Measurements from ENCODE around the gene CCDC183. TPM values are rescaled to one million over a fixed set of nuclear protein-coding genes. Genes with fewer than 3 reads are reported as not detected.

The CCDC183 gene
- total RNA-seq, 1 donor from 2014 or later: 3.7 TPM

DNA sequence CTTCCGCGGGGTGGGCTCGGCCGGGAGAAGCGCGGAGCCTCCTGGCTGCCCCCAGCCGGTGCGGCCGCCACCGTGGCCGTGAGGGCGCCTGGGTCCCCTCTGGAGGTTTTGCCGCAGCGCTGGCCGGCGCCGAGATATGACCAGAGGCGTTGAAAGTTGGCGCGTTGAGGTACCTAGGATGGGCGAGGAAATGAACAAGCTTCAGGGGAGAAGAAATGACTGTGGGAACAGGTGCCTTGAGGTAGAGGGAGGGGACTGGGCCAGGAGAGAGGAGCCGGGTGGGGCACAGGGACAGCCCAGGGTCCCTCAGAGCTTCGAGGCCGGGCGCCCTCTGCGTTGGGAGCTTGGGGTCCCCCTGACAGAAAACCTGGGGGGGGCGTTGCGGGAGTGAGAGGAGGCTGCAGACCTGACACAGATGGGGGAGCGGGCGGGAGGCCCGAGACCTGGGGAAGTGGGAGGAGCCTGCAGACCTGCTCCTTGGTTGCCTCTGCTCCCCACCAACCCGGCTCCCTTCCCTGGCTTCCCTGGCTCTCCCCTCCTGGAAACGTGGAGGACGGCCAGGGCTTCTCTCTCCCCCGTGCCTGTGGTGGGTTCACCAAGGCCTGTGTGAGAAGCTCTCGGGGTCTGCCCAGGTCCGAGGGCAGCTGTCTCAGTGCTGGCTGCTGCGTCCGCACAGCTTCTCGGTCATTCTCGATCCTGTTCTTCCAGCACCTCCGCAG is 25.8 kb downstream of the CCDC183 start:
- ATAC-seq (no peak), DNase-seq (no peak)
- peaks cover 38% of the 10 kb centered on the region for H3K36me3 ChIP-seq
- no peak overlapping the region for H3K27ac ChIP-seq
- H3K4me3 ChIP-seq: peak overlapping the region; percentile 35
- no peaks in the 10 kb centered on the region for H3K4me1 ChIP-seq
- H3K27me3 ChIP-seq (ENCODE audit: low read depth): no peaks in the 10 kb centered on the region
- TF ChIP-seq CTCF (IDR thresholded peaks at IDR 0.05): no peak
- H3K9me3 ChIP-seq: no peaks in the 10 kb centered on the region
- intact Hi-C loops (cut with DNase I): no loop called here

GRCh38 chr9:136823136-136824046 is 27.3 kb downstream of the CCDC183 start:
- no peak for DNase-seq

DNA sequence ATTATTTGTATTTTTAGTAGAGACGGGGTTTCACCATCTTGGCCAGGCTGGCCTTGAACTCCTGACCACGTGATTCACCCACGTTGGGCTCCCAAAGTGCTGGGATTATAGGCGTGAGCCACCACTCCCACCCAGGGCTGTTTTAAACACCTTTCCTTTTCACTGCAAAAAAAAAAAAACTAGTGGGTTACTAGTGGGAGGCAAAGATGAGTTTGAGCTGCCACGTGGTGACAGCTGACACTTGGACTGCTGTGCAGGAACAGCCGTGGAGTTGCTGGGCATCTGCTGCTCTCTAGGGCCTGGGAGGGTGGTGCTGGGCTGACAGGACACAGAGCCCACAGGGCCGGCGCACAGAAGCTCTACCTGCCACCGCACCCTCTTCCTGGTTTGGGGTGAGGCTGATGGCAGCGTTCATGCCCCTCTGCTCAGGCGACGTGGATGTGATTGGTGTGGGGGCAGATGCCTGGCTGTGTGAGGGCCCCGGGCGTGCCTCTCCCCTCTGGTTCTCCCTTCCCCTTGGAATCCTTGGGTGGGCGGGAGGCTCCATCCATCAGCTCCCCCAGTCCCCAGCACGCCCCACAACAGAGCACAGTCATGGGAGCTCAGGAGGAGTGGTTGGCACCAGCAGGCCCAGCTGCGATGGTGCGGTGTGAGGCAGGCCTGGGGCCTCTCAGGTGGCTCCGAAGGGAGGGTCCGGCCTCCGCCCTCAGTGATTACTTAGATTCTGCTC is 28.5 kb downstream of the CCDC183 start:
- TF ChIP-seq CTCF (IDR thresholded peaks at IDR 0.05): no peak
- intact Hi-C loops (cut with DNase I): no loop called here
- peaks cover 63% of the 10 kb centered on the region for H3K36me3 ChIP-seq
- DNase-seq: no peak
- H3K4me3 ChIP-seq: no peak overlapping the region
- no peaks in the 10 kb centered on the region for H3K27me3 ChIP-seq (ENCODE audit: low read depth)
- ATAC-seq: no peak
- H3K27ac ChIP-seq: no peak overlapping the region
- no peaks in the 10 kb centered on the region for H3K4me1 ChIP-seq
- no peaks in the 10 kb centered on the region for H3K9me3 ChIP-seq

More at GRCh38 chr9:136823136-136824046, 27.3 kb downstream of the CCDC183 start:
- intact Hi-C loops (cut with DNase I): no loop called here
- Histone ChIP-seq H3K27ac (no peak overlapping the region), H3K27me3 (ENCODE audit: low read depth) (no peaks in the 10 kb centered on the region), H3K36me3 (peaks cover 50% of the 10 kb centered on the region), H3K4me1 (no peaks in the 10 kb centered on the region), H3K9me3 (no peaks in the 10 kb centered on the region), H3K4me3 (no peak overlapping the region)
- no peak for ATAC-seq
- TF ChIP-seq CTCF (IDR thresholded peaks at IDR 0.05): no peak

DNA sequence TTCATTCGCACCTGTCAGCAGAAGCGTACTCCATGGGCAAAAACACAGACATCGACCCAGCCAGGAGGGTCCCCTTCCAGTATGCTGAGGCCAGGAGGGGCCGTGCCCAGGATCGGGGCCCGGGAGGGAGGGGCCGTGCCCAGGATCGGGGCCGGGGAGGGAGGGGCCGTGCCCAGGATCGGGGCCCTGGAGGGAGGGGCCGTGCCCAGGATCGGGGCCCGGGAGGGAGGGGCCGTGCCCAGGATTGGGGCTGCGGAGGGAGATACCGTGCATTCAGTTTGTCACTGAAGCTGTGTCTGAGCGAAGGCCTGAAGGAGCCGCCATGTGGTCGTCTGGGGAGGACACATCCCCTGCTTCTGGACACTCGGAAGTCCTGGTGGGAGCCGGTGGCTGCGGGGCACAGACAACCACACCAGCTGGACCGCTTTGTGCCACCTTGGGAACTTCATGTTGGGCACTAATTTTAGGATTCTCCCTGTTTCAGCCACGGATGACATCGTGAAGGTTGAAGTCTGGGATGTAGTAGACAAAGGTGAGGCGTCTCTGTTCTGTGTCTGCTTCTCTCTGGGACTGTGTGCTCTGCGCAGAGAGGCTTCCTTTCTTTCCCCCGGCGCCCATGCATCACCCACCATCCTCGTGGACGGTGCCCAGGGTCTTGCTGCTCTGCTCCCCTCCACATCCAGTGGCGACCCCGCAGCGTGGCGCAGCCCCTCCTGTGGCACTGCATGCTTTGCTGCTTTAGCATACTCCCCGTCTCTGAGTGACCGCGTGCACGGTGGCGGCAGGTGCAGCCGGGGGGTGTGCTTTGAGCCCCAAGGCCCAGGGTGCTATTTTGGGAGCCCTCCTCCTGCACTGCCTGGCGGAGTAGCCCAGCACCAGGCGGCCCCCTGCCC is 29.4 kb downstream of the CCDC183 start:
- Histone ChIP-seq H3K9me3 (no peaks in the 10 kb centered on the region), H3K4me3 (no peak overlapping the region), H3K36me3 (peaks cover 72% of the 10 kb centered on the region), H3K27me3 (ENCODE audit: low read depth) (no peaks in the 10 kb centered on the region), H3K4me1 (no peaks in the 10 kb centered on the region), H3K27ac (no peak overlapping the region)
- ATAC-seq: no peak
- no peak for TF ChIP-seq CTCF (IDR thresholded peaks at IDR 0.05)
- no peak for DNase-seq
- intact Hi-C loops (cut with DNase I): no loop called here

DNA sequence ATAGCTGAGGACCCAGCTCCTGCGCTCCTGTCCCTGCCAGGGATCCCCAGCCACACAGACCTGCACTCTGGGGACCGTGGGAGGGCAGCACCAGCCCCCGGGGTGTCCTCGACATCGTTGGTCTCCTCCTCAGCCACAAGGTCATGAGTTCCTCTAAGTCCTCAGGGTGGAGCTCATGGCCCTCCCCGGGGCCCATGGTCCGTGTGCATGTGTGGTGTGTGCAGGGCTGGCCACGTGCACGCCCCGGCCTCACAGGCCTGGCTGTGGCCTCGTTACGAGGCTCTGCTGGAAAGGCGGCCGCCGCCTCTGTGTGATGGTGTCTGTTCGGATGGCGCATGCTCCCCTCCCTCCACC is 30.0 kb downstream of the CCDC183 start:
- Histone ChIP-seq H3K9me3 (no peaks in the 10 kb centered on the region), H3K4me3 (no peak overlapping the region), H3K36me3 (peaks cover 78% of the 10 kb centered on the region), H3K27me3 (ENCODE audit: low read depth) (no peaks in the 10 kb centered on the region), H3K27ac (no peak overlapping the region), H3K4me1 (no peaks in the 10 kb centered on the region)
- ATAC-seq: no peak
- TF ChIP-seq CTCF (IDR thresholded peaks at IDR 0.05): no peak
- intact Hi-C loops (cut with DNase I): no loop called here
- no peak for DNase-seq

Measured in lower lobe of right lung (tissue), 2 donors.